T-helper 2 cell (primary cell): Measurements from ENCODE around the gene DPCD.
"Not testable (repeated sequence)": the region's sequence is repeated elsewhere in the genome, so short reads cannot be mapped to it uniquely, and the experiment has no call there.

Experiments
- DNase-seq, 5 experiments: peaks; one replicate each; pipeline versions ENCODE4 v3.0.0 to v3.0.0-alpha.2; 2012 to 2022

DPCD gene

GRCh38 chr10:101623528-101623927 is 35.4 kb downstream of the DPCD start:
- DNase-seq, result no peak

- DNase-seq, result no peak
Measured at GRCh38 chr10:101624526-101625102, 36.5 kb downstream of the DPCD start.

- DNase-seq, result no peak
Measured at GRCh38 chr10:101625821-101626412, 37.8 kb downstream of the DPCD start.

GRCh38 chr10:101629837-101630632 is 41.9 kb downstream of the DPCD start:
- no peak for DNase-seq

DNA sequence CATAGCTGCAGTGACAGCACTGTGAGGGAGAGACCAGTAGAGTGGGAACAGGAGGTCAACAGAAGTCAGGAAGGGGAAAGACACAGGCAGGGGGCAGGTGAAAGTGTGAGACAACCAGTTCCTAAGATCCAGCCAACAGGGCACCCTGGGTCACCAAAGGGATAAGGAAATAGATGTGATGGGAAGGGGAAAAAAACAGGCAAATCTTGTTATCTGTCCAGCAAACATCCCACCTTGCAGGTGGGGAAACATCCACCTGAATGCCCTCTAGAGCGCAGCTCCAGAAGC is 42.5 kb downstream of the DPCD start:
- DNase-seq, result no peak

GRCh38 chr10:101631821-101632475 is 43.8 kb downstream of the DPCD start:
- DNase-seq, result no peak

DNA sequence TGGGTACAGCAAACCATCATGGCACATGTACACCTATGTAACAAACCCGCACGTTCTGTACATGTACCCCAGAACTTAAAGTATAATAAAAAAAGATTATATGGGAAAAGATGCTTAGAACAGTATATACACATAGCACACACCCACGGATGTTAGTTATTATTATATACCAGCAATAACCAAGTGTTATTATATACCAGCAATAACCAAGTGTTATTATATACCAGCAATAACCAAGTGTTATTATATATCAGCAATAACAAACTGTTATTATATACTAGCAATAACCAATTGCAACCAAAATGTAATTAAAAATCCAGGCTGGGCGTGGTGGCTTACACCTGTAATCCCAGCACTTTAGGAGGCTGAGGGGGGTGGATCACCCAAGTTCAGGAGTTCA is 45.4 kb downstream of the DPCD start:
- not testable (repeated sequence) for DNase-seq

- no peak for DNase-seq
Measured at GRCh38 chr10:101639141-101639900, 51.2 kb downstream of the DPCD start.

DNA sequence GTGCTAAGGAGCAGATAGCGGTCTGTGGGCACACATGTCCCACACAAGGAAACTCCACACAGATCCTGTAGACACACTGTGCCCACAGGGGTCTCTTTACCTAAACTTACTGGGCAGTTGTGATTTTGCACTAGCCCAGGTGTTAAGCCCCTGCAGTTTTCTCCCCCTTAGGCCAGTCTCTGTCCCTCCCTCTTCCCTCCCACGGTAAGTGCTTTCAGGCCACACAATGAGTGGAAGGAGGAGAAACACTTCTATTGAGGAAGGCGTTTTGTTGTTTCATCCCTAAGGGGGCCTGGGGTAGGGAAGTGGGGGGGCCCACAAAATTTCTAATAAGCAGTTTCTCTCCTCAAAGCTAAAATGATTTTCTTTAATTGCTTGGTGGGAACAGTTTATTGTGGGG is 55.4 kb downstream of the DPCD start:
- no peak for DNase-seq

DNA sequence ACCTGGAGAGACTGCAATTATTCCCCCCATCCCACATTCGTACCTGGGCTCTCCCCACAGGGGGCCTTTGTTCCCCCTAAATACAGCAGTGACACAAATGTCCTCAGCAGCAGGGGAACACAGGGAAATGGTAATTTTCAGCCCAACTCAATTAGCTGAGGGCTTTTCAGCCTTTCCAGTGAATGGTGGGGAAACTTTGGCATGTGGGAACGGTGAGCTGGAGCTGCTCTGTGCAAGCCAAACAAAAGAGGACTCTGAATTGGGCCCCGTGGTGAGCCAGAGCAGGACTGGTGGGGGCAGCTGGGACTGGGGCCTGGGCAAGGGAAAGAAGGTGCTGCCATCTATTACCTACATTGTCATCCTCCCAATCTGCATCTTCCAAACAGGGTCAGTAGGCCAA is 55.9 kb downstream of the DPCD start:
- DNase-seq, result no peak

DNA sequence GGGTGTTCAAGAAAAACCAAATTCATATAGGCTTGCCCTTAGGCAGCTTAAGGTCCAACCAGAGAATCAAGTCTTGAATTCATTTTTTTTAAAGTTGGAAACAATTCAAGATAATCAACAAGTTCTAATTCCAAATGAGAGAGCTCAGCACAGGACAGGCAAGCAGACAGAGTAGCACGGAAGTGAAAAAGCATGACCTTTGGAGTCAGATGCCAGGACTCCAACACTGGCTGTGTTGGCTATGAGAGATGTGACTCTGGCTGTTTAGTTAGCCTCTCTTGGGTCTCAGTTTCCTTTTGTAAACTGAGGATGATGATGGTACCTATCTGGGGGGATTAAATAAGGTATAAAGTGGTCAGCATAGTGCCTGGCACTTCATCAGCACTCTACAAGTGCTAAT is 57.5 kb downstream of the DPCD start:
- no peak for DNase-seq

GRCh38 chr10:101646364-101646763 is 58.2 kb downstream of the DPCD start:
- no peak for DNase-seq

GRCh38 chr10:101647255-101647654 is 59.1 kb downstream of the DPCD start:
- DNase-seq, result no peak

DNA sequence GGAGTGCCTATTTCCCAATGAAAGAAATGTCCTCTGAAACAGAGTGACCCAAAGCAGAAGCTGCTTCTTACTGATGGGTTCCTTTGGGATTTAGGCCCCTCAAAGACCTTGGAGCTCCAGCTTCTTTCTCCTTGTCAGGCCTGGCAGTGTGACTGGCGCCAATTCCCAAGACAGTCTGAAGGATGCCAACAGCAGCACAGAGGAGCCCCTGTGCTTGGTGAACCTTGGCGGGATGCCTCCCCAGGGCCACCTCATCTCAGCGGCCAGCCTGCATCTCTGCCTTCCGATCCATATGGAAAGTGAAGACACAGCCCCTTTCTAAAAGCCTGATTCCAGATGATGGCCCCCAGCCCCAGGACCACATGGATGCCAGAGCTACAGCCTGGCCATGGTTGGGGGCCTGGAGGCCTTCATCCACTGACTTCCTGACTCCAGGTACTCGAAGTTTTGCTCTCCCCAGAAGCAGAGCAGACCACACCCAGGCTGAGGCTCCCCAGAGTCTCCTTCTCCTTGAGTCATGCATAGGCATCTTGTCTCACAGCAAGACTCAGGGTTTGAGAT is 61.5 kb downstream of the DPCD start:
- no peak for DNase-seq

GRCh38 chr10:101650863-101651262 is 62.7 kb downstream of the DPCD start:
- no peak for DNase-seq

DNA sequence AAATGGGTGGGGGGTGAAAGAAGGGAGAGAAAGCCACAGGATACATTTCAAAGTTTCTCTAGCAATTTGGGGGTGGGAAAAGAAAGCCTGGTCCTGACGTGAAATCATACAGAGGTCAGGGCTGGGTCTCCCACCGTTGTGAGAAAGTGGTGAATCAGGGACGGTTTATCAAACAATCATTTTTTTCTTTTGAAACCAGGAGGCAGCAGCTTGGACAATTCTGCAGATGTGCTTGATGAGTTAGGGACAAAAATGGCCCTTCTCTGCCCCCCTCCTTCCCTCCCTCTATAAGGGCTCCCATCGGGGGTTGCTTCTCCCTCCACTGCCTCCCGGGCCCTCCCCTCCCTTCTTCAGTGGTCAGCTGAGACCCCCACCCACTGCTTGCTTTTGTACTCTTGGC is 63.2 kb downstream of the DPCD start:
- DNase-seq, result no peak

DNA sequence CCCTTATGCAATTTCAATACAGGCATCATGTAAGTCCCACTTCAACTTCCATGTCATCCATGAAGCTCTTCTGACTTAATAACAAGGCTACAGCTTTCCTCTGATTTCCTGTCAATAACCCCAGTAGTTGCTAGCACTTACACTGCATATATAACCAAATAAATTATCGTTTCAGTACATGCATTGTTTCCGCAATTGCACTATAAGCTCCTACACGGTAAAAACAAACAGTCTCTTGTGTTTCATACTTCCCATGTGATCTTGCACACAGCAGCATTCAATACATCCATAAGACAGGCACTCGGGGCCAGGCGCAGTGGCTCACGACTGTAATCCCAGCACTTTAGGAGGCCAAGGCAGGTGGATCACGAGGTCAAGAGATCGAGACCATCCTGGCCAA is 65.4 kb downstream of the DPCD start:
- no peak for DNase-seq

DNA sequence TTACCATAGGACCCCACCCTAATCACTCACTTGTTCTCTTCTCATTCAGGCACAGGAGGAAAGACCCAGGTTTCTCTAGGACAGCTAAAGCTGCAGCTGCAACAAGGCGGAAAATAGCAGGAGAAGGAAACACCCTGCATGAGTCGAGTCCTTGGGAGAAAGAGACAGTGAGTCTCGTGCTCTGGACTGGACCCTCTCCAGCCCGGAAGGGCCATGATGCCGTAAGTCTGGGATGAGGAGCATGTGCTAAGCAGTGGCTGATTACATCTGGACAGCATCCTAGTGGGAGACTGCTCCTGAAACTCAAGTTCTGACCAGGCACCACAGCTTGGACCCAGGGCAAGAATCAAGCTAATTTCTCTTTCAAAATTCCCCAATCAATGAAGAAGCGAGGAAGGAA is 67.4 kb downstream of the DPCD start:
- no peak for DNase-seq

- no peak for DNase-seq
Measured at GRCh38 chr10:101656890-101657289, 68.8 kb downstream of the DPCD start.

- DNase-seq, result no peak
Measured at GRCh38 chr10:101658975-101659374, 70.9 kb downstream of the DPCD start.
